Stimulated activated naive CD4-positive, alpha-beta T cell (primary cell): ENCODE results near the gene XYLT1.

Source experiments
- DNase-seq, 6 experiments: peaks; one replicate each; lab custom pipeline; 2025; lab: John Stamatoyannopoulos, UW

Gene XYLT1

GRCh38 chr16:17259751-17260270, 210.9 kb downstream of the XYLT1 start:
- no peak for DNase-seq

GRCh38 chr16:17258848-17259713, 211.7 kb downstream of the XYLT1 start:
- DNase-seq = no peak

- no peak for DNase-seq
Observed at GRCh38 chr16:17258077-17258599, 212.6 kb downstream of the XYLT1 start.

- no peak for DNase-seq
Observed at GRCh38 chr16:17257426-17258023, 213.2 kb downstream of the XYLT1 start.

GRCh38 chr16:17252701-17253100, 218.1 kb downstream of the XYLT1 start:
- no peak for DNase-seq

- DNase-seq = no peak
Observed at GRCh38 chr16:17252064-17252463, 218.7 kb downstream of the XYLT1 start.

GRCh38 chr16:17251496-17251895, 219.3 kb downstream of the XYLT1 start:
- DNase-seq = no peak

- no peak for DNase-seq
Observed at GRCh38 chr16:17246974-17247732, 223.6 kb downstream of the XYLT1 start.

- no peak for DNase-seq
Observed at GRCh38 chr16:17246268-17246885, 224.4 kb downstream of the XYLT1 start.

GRCh38 chr16:17245776-17246175, 225.0 kb downstream of the XYLT1 start:
- no peak for DNase-seq

GRCh38 chr16:17244872-17245551, 225.7 kb downstream of the XYLT1 start:
- no peak for DNase-seq

GRCh38 chr16:17241264-17241835, 229.4 kb downstream of the XYLT1 start:
- no peak for DNase-seq

GRCh38 chr16:17238285-17239028, 232.3 kb downstream of the XYLT1 start:
- no peak for DNase-seq

- DNase-seq = no peak
Observed at GRCh38 chr16:17237350-17237944, 233.3 kb downstream of the XYLT1 start.

GRCh38 chr16:17235147-17235815, 235.5 kb downstream of the XYLT1 start:
- no peak for DNase-seq

GRCh38 chr16:17233318-17234002, 237.3 kb downstream of the XYLT1 start:
- no peak for DNase-seq

GRCh38 chr16:17232487-17232886, 238.3 kb downstream of the XYLT1 start:
- DNase-seq = no peak

- DNase-seq = no peak
Observed at GRCh38 chr16:17231972-17232371, 238.8 kb downstream of the XYLT1 start.
